KMS-11 (cell line): ENCODE results near the gene FXYD1.

ENCODE experiments used
- H2AFZ ChIP-seq: fragments of 200-600 bp; sonication (generic); 2 replicates; pipeline ENCODE4 v1.6.1; 2016; ENCODE audit warnings: antibody characterized with exemption, mixed run types, low read depth
- H3K27ac ChIP-seq: fragments of 200-600 bp; sonication (generic); 2 replicates; pipeline ENCODE4 v1.6.1; 2016; ENCODE audit warnings: mild to moderate bottlenecking, mixed run types
- H3K27me3 ChIP-seq: fragments of 200-600 bp; sonication (generic); 2 replicates; pipeline ENCODE4 v1.6.1; 2017; ENCODE audit warnings: mild to moderate bottlenecking, low read depth, mixed run types, moderate library complexity; ENCODE audit not compliant: insufficient read depth
- H3K36me3 ChIP-seq: fragments of 200-600 bp; sonication (generic); 2 replicates; pipeline ENCODE4 v1.6.1; 2017; ENCODE audit warnings: mild to moderate bottlenecking, mixed run types; ENCODE audit not compliant: insufficient read depth
- H3K4me1 ChIP-seq: fragments of 200-600 bp; sonication (generic); 2 replicates; pipeline ENCODE4 v1.6.1; 2016; ENCODE audit warnings: mild to moderate bottlenecking, low read depth, mixed run types; ENCODE audit not compliant: poor library complexity, severe bottlenecking
- H3K4me2 ChIP-seq: fragments of 200-600 bp; sonication (generic); 2 replicates; pipeline ENCODE4 v1.7.0; 2016; ENCODE audit warnings: mild to moderate bottlenecking, mixed run types
- H3K4me3 ChIP-seq: fragments of 200-600 bp; sonication (generic); IDR thresholded peaks from 2 replicates; pipeline ENCODE4 v1.6.1; 2017; ENCODE audit warnings: low read depth, low read length, mixed read lengths; ENCODE audit not compliant: insufficient read depth
- H3K79me2 ChIP-seq: fragments of 200-600 bp; sonication (generic); 2 replicates; pipeline ENCODE4 v1.6.1; 2016; ENCODE audit warnings: low read depth, mixed run types; ENCODE audit not compliant: insufficient read depth
- H3K9ac ChIP-seq: fragments of 200-600 bp; sonication (generic); 2 replicates; pipeline ENCODE4 v1.6.1; 2016; ENCODE audit warnings: mild to moderate bottlenecking, mixed run types
- H4K20me1 ChIP-seq: fragments of 200-600 bp; sonication (generic); 2 replicates; pipeline ENCODE4 v1.6.1; 2016; ENCODE audit warnings: mild to moderate bottlenecking, mixed run types; ENCODE audit not compliant: insufficient read depth
- CTCF ChIP-seq: fragments of 200-600 bp; sonication (generic); conservative IDR thresholded peaks from 2 replicates; pipeline ENCODE4 v1.6.1; 2017; ENCODE audit warnings: low read depth, mild to moderate bottlenecking, antibody characterized with exemption, low read length, moderate library complexity, mixed read lengths

Gene FXYD1

GRCh38 chr19:35143818-35144217 is 5.2 kb downstream of the FXYD1 start:
- no peak overlapping the region for H3K4me3 ChIP-seq

GRCh38 chr19:35144259-35144599 is 5.6 kb downstream of the FXYD1 start:
- Histone ChIP-seq H3K27ac (no peak overlapping the region), H3K36me3 (no peaks in the 10 kb centered on the region), H3K79me2 (no peaks in the 10 kb centered on the region), H3K9ac (no peak overlapping the region), H3K4me2 (no peak overlapping the region), H3K4me3 (no peak overlapping the region), H2AFZ (no peak overlapping the region), H3K27me3 (peaks cover 13% of the 10 kb centered on the region; the same call in 1 of the 2 replicates), H3K4me1 (peaks cover 7% of the 10 kb centered on the region), H4K20me1 (no peaks in the 10 kb centered on the region)
- TF ChIP-seq CTCF = no peak

More at GRCh38 chr19:35143818-35144217, 5.2 kb downstream of the FXYD1 start:
- H3K27me3 ChIP-seq = peaks cover 13% of the 10 kb centered on the region; the same call in 1 of the 2 replicates
- no peaks in the 10 kb centered on the region for H3K79me2 ChIP-seq
- H4K20me1 ChIP-seq = no peaks in the 10 kb centered on the region
- no peak overlapping the region for H2AFZ ChIP-seq
- H3K9ac ChIP-seq = no peak overlapping the region
- H3K36me3 ChIP-seq = no peaks in the 10 kb centered on the region
- no peak overlapping the region for H3K4me2 ChIP-seq
- no peak for TF ChIP-seq CTCF
- H3K4me1 ChIP-seq = peaks cover 7% of the 10 kb centered on the region
- no peak overlapping the region for H3K27ac ChIP-seq

- no peak overlapping the region for H3K9ac ChIP-seq
- no peak for TF ChIP-seq CTCF
- H3K79me2 ChIP-seq = no peaks in the 10 kb centered on the region
- no peak overlapping the region for H2AFZ ChIP-seq
- H3K36me3 ChIP-seq = no peaks in the 10 kb centered on the region
- H4K20me1 ChIP-seq = no peaks in the 10 kb centered on the region
- peaks cover 13% of the 10 kb centered on the region; the same call in 1 of the 2 replicates for H3K27me3 ChIP-seq
- no peak overlapping the region for H3K4me2 ChIP-seq
- peaks cover 7% of the 10 kb centered on the region for H3K4me1 ChIP-seq
- no peak overlapping the region for H3K4me3 ChIP-seq
- no peak overlapping the region for H3K27ac ChIP-seq
These were observed 6.2 kb downstream of the FXYD1 start for GRCh38 chr19:35144600-35145436.

DNA sequence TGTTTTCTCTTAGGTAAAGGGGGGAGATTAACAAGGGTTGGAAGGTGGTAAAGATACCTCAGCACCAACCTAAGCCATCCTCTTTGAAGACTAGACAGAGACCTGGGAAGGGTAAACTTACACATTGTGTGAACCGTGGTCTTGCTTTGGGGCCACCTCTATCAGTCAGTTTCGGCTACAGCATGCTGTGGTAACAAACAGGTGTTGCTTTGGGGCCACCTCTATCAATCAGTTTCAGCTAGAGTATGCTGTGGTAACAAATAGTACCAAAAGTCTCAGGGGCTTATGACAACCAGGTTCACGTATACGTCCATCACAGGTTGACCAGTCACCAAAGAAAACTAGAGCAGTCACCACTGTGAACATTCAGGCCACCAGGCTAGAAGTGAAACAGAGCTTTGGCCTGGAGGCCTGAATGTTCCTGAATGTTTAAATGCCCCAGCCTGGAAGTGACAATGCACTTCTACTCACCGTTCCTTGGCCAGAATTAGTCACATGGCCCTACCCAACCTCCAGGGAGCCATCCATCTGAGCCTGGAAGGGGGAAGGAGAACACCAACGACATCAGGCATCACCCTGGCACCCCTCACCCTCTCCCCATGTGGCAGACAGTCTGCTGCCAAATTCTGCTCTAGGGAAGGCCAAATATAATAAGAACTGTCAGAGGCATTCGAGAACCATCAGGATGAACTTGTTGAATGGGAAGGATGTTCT is 8.3 kb downstream of the FXYD1 start:
- Histone ChIP-seq H3K4me2 (no peak overlapping the region), H2AFZ (no peak overlapping the region), H3K4me3 (no peak overlapping the region), H3K36me3 (no peaks in the 10 kb centered on the region), H4K20me1 (no peaks in the 10 kb centered on the region), H3K4me1 (peaks cover 2% of the 10 kb centered on the region), H3K27me3 (peaks cover 10% of the 10 kb centered on the region; the same call in 1 of the 2 replicates), H3K79me2 (no peaks in the 10 kb centered on the region), H3K27ac (no peak overlapping the region), H3K9ac (no peak overlapping the region)
- no peak for TF ChIP-seq CTCF
